ENCODE results near the gene TMEM106C. TPM values are rescaled to one million over a fixed set of nuclear protein-coding genes. Genes with fewer than 3 reads are reported as not detected.

The TMEM106C gene
- polyA plus RNA-seq, 3 donors from 2014 or later, result 56.9 to 73.5 (median 62.6) TPM

DNA sequence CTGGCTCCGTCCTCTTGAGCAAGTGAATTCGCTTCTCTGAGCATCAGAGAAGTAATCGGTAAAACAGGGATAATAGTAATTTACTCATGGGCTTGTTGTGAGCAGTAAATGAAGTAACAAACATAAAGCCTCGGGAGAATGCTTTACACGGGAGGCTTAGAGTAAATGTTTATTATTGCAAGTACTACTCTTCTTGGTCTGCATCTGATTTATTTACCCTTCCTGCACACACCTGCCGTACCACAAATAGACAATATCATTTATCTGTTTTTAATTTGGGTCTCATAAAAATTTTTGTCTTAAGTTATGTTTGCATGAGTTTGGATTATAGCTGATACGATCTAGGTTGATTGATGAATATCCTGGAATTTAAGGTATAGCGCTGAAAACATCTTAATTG lies 48.7 kb downstream of the TMEM106C start:
- Mint-ChIP-seq H3K4me3 (no peak overlapping the region), H3K27ac (no peak overlapping the region), H3K9me3 (no peaks in the 10 kb centered on the region), H3K27me3 (ENCODE audit: low read depth in 3 of 3) (peaks cover 6 to 17% (median 6%) of the 10 kb centered on the region in 3 donors), H3K4me1 (no peaks in the 10 kb centered on the region), H3K36me3 (no peaks in the 10 kb centered on the region)
- no peak for DNase-seq

DNA sequence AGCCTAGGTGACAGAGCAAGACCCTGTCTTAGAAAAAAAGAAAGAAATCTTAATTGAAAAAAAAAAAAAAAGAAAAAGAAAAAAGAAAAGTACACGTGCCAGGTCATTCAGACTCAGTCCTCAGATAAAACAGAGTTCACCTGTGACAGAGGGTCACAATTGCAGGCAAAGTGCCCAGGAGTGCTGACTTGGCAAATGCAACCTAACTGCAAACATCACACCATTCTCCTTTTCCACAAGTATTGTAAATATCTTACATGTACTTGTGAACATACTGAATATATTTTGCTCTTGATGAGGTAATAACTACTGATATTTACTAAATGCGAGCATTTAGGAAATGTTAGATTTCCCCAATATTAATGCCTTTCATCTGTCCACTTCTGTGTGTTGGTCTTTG lies 49.9 kb downstream of the TMEM106C start:
- no peak overlapping the region for H3K27ac Mint-ChIP-seq

DNA sequence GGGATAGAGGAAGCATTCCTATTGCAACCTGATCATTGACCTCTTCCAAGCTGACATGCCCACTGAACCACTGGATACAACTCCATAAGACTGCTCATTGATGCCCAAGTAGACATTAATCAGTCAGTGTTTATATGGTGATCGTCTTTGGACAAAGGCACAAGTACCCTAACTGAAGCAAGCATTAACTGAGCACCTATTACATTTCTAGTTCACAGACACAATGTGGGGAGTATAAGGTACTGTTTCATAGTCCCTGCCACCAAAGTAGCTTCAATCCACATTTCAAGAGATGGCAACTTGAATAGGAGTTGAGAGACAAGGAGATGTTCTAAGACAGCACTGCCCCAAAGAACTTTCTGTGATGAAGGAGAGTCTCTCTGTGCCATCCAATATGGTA lies 51.7 kb downstream of the TMEM106C start:
- no peak for DNase-seq
- Mint-ChIP-seq H3K27me3 (ENCODE audit: low read depth in 3 of 3) (peaks cover 2 to 17% (median 3%) of the 10 kb centered on the region in 3 donors), H3K4me1 (no peaks in the 10 kb centered on the region), H3K9me3 (no peaks in the 10 kb centered on the region), H3K4me3 (no peak overlapping the region), H3K27ac (no peak overlapping the region), H3K36me3 (no peaks in the 10 kb centered on the region)

More for the DNA sequence above, 49.9 kb downstream of the TMEM106C start:
- Mint-ChIP-seq H3K36me3 (no peaks in the 10 kb centered on the region), H3K4me3 (no peak overlapping the region), H3K27me3 (ENCODE audit: low read depth in 3 of 3) (peaks cover 2 to 14% (median 5%) of the 10 kb centered on the region in 3 donors), H3K9me3 (no peaks in the 10 kb centered on the region), H3K4me1 (no peaks in the 10 kb centered on the region)
- no peak for DNase-seq

DNA sequence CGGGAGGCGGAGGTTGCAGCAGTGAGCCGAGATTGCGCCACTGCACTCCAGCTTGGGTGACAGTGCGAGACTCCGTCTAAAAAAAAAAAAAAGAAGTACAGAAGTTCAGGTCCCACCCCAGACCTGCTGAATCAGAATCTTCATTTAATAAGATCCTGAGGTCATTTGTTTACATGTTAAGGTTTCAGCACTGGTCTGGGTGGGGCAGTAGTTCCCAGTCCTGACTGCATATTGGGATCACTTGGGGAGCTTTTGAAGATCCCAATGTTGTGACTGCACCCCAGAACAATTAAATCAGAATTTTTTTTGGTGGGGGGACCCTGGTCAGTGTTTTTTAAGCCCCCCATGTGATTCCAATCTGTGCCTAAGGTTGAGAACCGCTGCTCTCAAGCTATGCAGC lies 52.6 kb downstream of the TMEM106C start:
- Mint-ChIP-seq H3K9me3 (no peaks in the 10 kb centered on the region), H3K36me3 (no peaks in the 10 kb centered on the region), H3K27ac (no peak overlapping the region), H3K4me3 (no peak overlapping the region), H3K27me3 (ENCODE audit: low read depth in 3 of 3) (peaks cover 2 to 16% (median 4%) of the 10 kb centered on the region in 3 donors), H3K4me1 (no peaks in the 10 kb centered on the region)
- DNase-seq, result no peak

- no peaks in the 10 kb centered on the region for H3K36me3 Mint-ChIP-seq
- peaks cover 3 to 12% (median 6%) of the 10 kb centered on the region in 3 donors for H3K27me3 Mint-ChIP-seq (ENCODE audit: low read depth in 3 of 3)
- no peak for DNase-seq
- no peaks in the 10 kb centered on the region for H3K9me3 Mint-ChIP-seq
- H3K4me1 Mint-ChIP-seq, result no peaks in the 10 kb centered on the region
- no peak overlapping the region for H3K27ac Mint-ChIP-seq
- H3K4me3 Mint-ChIP-seq, result no peak overlapping the region
Observed at GRCh38 chr12:48016373-48017020, 53.1 kb downstream of the TMEM106C start.

DNA sequence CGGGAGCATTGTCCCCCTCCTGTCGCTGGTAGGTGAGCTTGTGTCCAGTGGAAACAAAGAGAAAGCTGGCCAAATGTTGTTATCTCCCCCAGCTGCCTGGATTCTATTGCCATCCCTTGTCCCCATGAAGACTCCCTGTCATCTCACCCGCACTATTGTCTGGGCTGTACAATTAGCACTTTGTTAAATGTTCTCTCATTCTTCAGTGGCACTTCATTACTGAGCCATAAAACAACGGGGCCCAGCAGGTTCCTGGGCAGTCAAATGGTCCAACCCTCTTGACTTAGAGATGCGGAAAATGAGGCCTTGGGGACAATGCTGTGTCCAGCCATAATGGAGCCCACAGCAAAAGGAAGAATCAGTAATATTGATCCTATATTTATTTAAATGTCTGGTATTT lies 54.1 kb downstream of the TMEM106C start:
- Mint-ChIP-seq H3K9me3 (no peaks in the 10 kb centered on the region), H3K4me3 (no peak overlapping the region), H3K27ac (no peak overlapping the region), H3K36me3 (no peaks in the 10 kb centered on the region), H3K4me1 (no peaks in the 10 kb centered on the region), H3K27me3 (ENCODE audit: low read depth in 3 of 3) (peaks cover 6 to 13% (median 7%) of the 10 kb centered on the region in 3 donors)
- no peak for DNase-seq

DNA sequence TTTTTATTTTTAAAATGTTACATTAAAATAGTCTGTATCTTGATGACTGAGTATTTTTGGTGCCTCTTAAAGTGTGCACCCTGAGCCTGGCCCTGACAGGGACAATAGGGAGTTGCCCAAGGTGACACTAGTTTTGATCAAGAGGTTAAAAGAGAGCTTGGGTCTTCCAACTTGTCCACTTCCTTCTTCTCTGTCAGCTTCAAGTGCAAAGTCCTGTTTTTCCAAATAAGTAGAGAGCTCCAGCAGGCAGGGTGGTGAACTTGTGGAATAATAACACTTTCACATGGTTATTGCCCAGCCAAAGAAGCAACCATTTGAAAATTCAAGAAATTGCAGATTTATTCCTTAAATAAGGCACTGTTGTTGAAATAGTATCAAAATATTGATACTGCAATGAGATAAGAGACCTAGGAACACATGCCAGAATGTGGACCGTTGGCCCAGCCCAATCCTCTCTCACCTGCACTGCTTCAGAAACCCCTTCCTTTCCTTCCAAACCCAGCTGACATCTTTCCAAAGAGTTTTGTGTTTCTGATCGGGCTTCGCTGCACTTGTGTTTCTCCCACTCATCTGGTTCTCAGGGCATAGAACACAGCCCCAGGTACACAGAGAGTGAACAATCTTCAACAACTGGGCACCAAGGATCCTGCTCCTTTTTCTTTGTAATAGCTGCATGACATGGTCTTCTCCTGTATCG lies 54.7 kb downstream of the TMEM106C start:
- Mint-ChIP-seq H3K4me1 (no peaks in the 10 kb centered on the region), H3K9me3 (no peaks in the 10 kb centered on the region)

More for the DNA sequence above, 54.7 kb downstream of the TMEM106C start:
- Mint-ChIP-seq H3K36me3 (no peaks in the 10 kb centered on the region), H3K4me3 (no peak overlapping the region), H3K27me3 (ENCODE audit: low read depth in 3 of 3) (peaks cover 9 to 10% (median 9%) of the 10 kb centered on the region in 3 donors), H3K27ac (no peak overlapping the region)
- DNase-seq, result no peak

Other genes starting within 250 kb of the TMEM106C start
- gene ENDOU, start 238.1 kb upstream of the TMEM106C start, polyA plus RNA-seq, result not detected
- under 1 TPM in 1 of 3 donors, not detected in 2; 0.25 TPM for gene RAPGEF3, start 204.7 kb upstream of the TMEM106C start, polyA plus RNA-seq
- gene SLC48A1, start 190.4 kb upstream of the TMEM106C start, polyA plus RNA-seq, result 1 to 10 TPM in 2 of 3 donors, under 1 TPM in 1; 0.54 to 5.6 (median 3.1) TPM
- gene HDAC7, start 143.7 kb upstream of the TMEM106C start, polyA plus RNA-seq, result 10 to 100 TPM in 2 of 3 donors, 1 to 10 TPM in 1; 5.9 to 29.1 (median 11.5) TPM
- under 1 TPM in 1 of 3 donors, not detected in 2; 0.04 TPM for gene VDR, start 58.6 kb upstream of the TMEM106C start, polyA plus RNA-seq
- gene COL2A1, start 40.9 kb downstream of the TMEM106C start, polyA plus RNA-seq, result not detected
- 10 to 100 TPM in 1 of 3 donors, 1 to 10 TPM in 2; 4.0 to 14.6 (median 8.5) TPM for gene SENP1, start 142.5 kb downstream of the TMEM106C start, polyA plus RNA-seq
- 1 to 10 TPM; 2.0 to 2.7 (median 2.7) TPM for gene PFKM, start 155.8 kb downstream of the TMEM106C start, polyA plus RNA-seq
- gene ASB8, start 193.9 kb downstream of the TMEM106C start, polyA plus RNA-seq, result 100 to 1,000 TPM in 1 of 3 donors, 10 to 100 TPM in 2; 68.0 to 140 (median 84.2) TPM
- gene CCDC184, start 220.0 kb downstream of the TMEM106C start, polyA plus RNA-seq, result under 1 TPM in 2 of 3 donors, not detected in 1; 0.23 to 0.44 TPM
- gene OR10AD1, start 239.7 kb downstream of the TMEM106C start, polyA plus RNA-seq, result not detected

Measured in immature natural killer cell (primary cell).